Metanephros (tissue), 2 donors: Measurements from ENCODE around the gene COL1A1. TPM values are rescaled to one million over a fixed set of nuclear protein-coding genes. Genes with fewer than 3 reads are reported as not detected.

Source experiments
- small RNA-seq: library from RNA; depleted of rRNA; stranded (forward); fragments of <200 nt; gene quantifications from one replicate; pipeline ENCODE3, GENCODE V24; 2014; ENCODE audit warnings: low replicate concordance
- total RNA-seq: library from RNA; depleted of rRNA; stranded (reverse); fragments of >200 nt; gene quantifications from one replicate; pipeline ENCODE4 v1.2.3, GENCODE V29; 2014

Gene COL1A1
- 1,442 TPM for total RNA-seq

DNA sequence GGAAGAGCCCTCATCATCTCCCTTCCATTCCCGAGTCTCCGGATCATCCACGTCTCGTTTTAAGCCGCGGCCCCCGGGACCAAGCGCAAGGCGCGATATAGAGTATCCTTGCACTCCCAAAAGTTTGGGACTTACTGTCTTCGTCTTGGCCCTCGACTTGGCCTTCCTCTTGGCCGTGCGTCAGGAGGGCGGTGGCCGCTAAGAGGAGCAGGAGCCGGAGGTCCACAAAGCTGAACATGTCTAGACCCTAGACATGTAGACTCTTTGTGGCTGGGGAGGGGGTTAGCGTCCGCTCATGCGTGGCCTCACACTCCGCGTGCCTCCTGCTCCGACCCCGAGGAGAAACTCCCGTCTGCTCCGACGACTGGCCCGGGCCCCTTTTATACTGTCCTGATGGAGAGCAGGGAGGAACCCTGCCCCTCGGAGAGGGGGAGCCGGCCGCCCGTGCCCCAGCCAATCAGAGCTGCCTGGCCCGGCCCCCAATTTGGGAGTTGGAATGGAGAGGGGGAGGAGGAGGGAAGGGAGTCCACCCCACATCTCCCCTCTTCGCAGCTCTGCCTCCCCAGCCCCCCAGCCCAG lies at the start of gene COL1A1:
TSS of gene COL1A1 (minus strand) at position 356 of the 579 bp plus-strand sequence. CDS start at position 238, 118 bp downstream.

GRCh38 chr17:50165867-50166517 lies 35.4 kb downstream of the COL1A1 start, which contains the start of gene SGCA:
SGCA (plus strand) TSS chr17:50166005; CDS start chr17:50166041, 36 bp downstream.

DNA sequence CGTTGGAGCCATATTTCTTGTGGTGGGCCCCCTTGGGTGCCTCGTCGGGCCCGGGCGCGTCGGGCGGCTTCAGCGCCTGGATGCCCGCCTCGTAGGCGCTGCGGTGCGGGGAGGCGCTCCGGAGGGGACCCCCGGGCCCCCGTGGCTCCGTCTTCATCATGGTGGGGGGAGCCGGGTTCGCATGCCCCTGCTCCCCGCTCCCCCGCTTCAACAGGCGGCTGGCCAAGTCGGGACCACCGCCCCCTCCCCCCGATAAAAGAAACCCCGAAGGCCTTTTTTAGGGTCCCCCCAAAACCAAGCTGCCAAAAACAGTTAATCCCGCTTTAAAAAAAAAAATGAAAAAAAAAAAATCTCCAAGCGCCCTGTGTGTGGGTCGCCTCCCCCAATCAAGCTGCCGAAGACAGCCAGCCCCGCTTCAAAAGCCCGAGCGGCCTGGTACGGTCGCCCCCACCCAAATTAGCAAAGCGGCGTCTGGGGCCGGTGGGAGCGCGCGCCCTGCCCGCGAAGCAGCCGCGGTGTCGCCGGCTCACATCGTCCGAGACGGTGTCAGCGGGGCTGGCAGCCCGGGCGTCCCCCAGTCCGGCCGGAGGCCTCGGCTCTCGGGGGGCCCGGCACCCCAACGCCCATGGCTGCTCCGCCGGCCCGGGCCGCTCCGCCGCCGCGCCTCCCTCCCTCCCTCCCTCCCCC lies 50.9 kb downstream of the COL1A1 start, which contains the start of gene PPP1R9B:
TSS of gene PPP1R9B (minus strand) at position 324 of the 687 bp plus-strand sequence. CDS start at position 160, 164 bp downstream.

Small RNA genes lying within 50 kb of the gene (small RNA-seq; reads per million reads assigned to genes)
- gene SUMO2P7: not detected

Other genes with a start within 250 kb of the COL1A1 start
- not detected for gene DLX4, start 232.4 kb downstream of the COL1A1 start, total RNA-seq
- gene DLX3, start 206.4 kb downstream of the COL1A1 start, total RNA-seq: 0.41 TPM
- gene ITGA3, start 145.5 kb downstream of the COL1A1 start, total RNA-seq: 92.5 TPM
- gene PDK2, start 106.3 kb downstream of the COL1A1 start, total RNA-seq: 76.7 TPM
- gene SAMD14, start 71.5 kb downstream of the COL1A1 start, total RNA-seq: 7.1 TPM
- gene PPP1R9B, start 51.0 kb downstream of the COL1A1 start, total RNA-seq: 27.6 TPM
- gene SGCA, start 35.6 kb downstream of the COL1A1 start, total RNA-seq: 58.7 TPM
- 0.58 TPM for gene TMEM92, start 72.8 kb upstream of the COL1A1 start, total RNA-seq
- gene XYLT2, start 144.5 kb upstream of the COL1A1 start, total RNA-seq: 35.9 TPM
- gene MRPL27, start 171.6 kb upstream of the COL1A1 start, total RNA-seq: 47.6 TPM
- gene EME1, start 171.6 kb upstream of the COL1A1 start, total RNA-seq: 3.0 TPM
- gene LRRC59, start 195.9 kb upstream of the COL1A1 start, total RNA-seq: 44.1 TPM
- gene ACSF2, start 224.6 kb upstream of the COL1A1 start, total RNA-seq: 73.9 TPM